ENCODE results near the gene ANHX. TPM values are rescaled to one million over a fixed set of nuclear protein-coding genes. Genes with fewer than 3 reads are reported as not detected.
"Not testable (repeated sequence)": the region's sequence is repeated elsewhere in the genome, so short reads cannot be mapped to it uniquely, and the experiment has no call there.

ANHX gene
- total RNA-seq, result not detected
- polyA plus RNA-seq, result not detected
- long read RNA-seq, donor 1, result 0 reads
- long read RNA-seq, donor 2, result 0 reads
- long read RNA-seq, donor 3, result 0 reads
- long read RNA-seq, donor 4, result 0 reads
- long read RNA-seq, donor 5, result 0 reads
- long read RNA-seq, donor 6, result 0 reads
- long read RNA-seq, donor 7, result 0 reads
- long read RNA-seq, donor 8, result 0 reads
- long read RNA-seq, donor 9, result 0 reads
- long read RNA-seq, donor 10, result 0 reads

- no peaks in the 10 kb centered on the region for H3K4me1 ChIP-seq
- intact Hi-C loops (cut with DNase I; ENCODE audit: low total_unique reads), result no loop called here
- no peaks in the 10 kb centered on the region for H3K36me3 ChIP-seq
- H3K9me3 ChIP-seq, result peaks cover 2 to 96% (median 63%) of the 10 kb centered on the region in 4 donors
- DNase-seq, result no peak
- H3K27ac ChIP-seq, result no peak within 1 kb of the TSS
- WGBS, 5 donors, result 30 to 59% (median 47%) methylated on average over 22 to 61 of the region's 61 CpGs
- TF ChIP-seq CTCF (IDR thresholded peaks at IDR 0.05) (no peak), EP300 (IDR thresholded peaks at IDR 0.05) (no peak), POLR2A (IDR thresholded peaks at IDR 0.05) (no peak), POLR2AphosphoS5 (IDR thresholded peaks at IDR 0.05) (no peak)
- peaks cover 0 to 15% (median 0%) of the 10 kb centered on the region in 3 donors for H3K27me3 ChIP-seq
- H3K4me3 ChIP-seq, result no peak within 1 kb of the TSS
These were observed at the start of gene ANHX for GRCh38 chr12:133235401-133236112. ANHX (minus strand) TSS chr12:133235877; CDS start chr12:133234356, 1,521 bp downstream.

GRCh38 chr12:133264668-133265067, 29.0 kb upstream of the ANHX start:
- H3K36me3 ChIP-seq; H3K9me3 ChIP-seq; H3K27me3 ChIP-seq; H3K27ac ChIP-seq; H3K4me3 ChIP-seq; H3K4me1 ChIP-seq; DNase-seq; intact Hi-C loops (cut with DNase I; ENCODE audit: low total_unique reads): not testable (repeated sequence)
- 86 to 96% (median 91%) methylated on average over 11 of the region's 11 CpGs for WGBS, 5 donors

- Histone ChIP-seq H3K27me3 (no peaks in the 10 kb centered on the region), H3K27ac (no peak overlapping the region), H3K4me3 (no peak overlapping the region), H3K36me3 (no peaks in the 10 kb centered on the region), H3K9me3 (peaks cover 0 to 11% (median 0%) of the 10 kb centered on the region in 4 donors), H3K4me1 (no peaks in the 10 kb centered on the region)
- DNase-seq, result no peak
- WGBS, 5 donors, result 78 to 89% (median 86%) methylated on average over 30 to 33 of the region's 33 CpGs
- intact Hi-C loops (cut with DNase I; ENCODE audit: low total_unique reads), result no loop called here
- no peak for TF ChIP-seq POLR2A (IDR thresholded peaks at IDR 0.05)
- no peak for TF ChIP-seq EP300 (IDR thresholded peaks at IDR 0.05)
- TF ChIP-seq CTCF (IDR thresholded peaks at IDR 0.05), result no peak
- TF ChIP-seq POLR2AphosphoS5 (IDR thresholded peaks at IDR 0.05), result no peak
These were observed 28.5 kb upstream of the ANHX start for GRCh38 chr12:133264173-133264572.

- intact Hi-C loops (cut with DNase I; ENCODE audit: low total_unique reads), result no loop called here
- WGBS, 5 donors, result 22 to 49% (median 35%) methylated on average over 1 of the region's 1 CpG
- DNase-seq, result no peak
- no peak overlapping the region for H3K27ac ChIP-seq
- no peak overlapping the region for H3K4me3 ChIP-seq
- no peaks in the 10 kb centered on the region for H3K27me3 ChIP-seq
- H3K4me1 ChIP-seq, result no peaks in the 10 kb centered on the region
- peaks cover 3 to 25% (median 9%) of the 10 kb centered on the region in 4 donors for H3K9me3 ChIP-seq
- no peaks in the 10 kb centered on the region for H3K36me3 ChIP-seq
- TF ChIP-seq POLR2AphosphoS5 (IDR thresholded peaks at IDR 0.05) (no peak), CTCF (IDR thresholded peaks at IDR 0.05) (no peak), EP300 (IDR thresholded peaks at IDR 0.05) (no peak), POLR2A (IDR thresholded peaks at IDR 0.05) (no peak)
These were observed 20.6 kb upstream of the ANHX start for GRCh38 chr12:133256321-133256720.

GRCh38 chr12:133255833-133256232, 20.2 kb upstream of the ANHX start:
- H3K4me3 ChIP-seq; H3K36me3 ChIP-seq; DNase-seq; intact Hi-C loops (cut with DNase I; ENCODE audit: low total_unique reads); H3K27me3 ChIP-seq; H3K4me1 ChIP-seq; H3K27ac ChIP-seq: not testable (repeated sequence)
- WGBS, 5 donors, result 19 to 37% (median 29%) methylated on average over 1 of the region's 1 CpG
- H3K9me3 ChIP-seq, result peaks cover 3 to 25% (median 9%) of the 10 kb centered on the region in 4 donors
